IMR-90 (cell line): ENCODE measurements around the gene ANKRD55.
"Not testable (repeated sequence)": the region's sequence is repeated elsewhere in the genome, so short reads cannot be mapped to it uniquely, and the experiment has no call there.

Experiments used
- CEBPB ChIP-seq: IDR thresholded peaks from 2 replicates; pipeline ENCODE4 v1.6.1; 2012; ENCODE audit warnings: low read depth, low read length, improper control_type of control experiment
- CHD1 ChIP-seq: IDR thresholded peaks from 2 replicates; pipeline ENCODE4 v1.6.1; 2012; ENCODE audit warnings: low read depth, low read length, improper control_type of control experiment
- FOS ChIP-seq: fragments of 150-350 bp; IDR thresholded peaks from 2 replicates; pipeline ENCODE4 v1.6.1; 2016; ENCODE audit warnings: low read depth, low read length
- MAZ ChIP-seq: IDR thresholded peaks from 2 replicates; pipeline ENCODE4 v1.6.1; 2012; ENCODE audit warnings: low read depth, mild to moderate bottlenecking, low read length, improper control_type of control experiment, moderate library complexity, borderline replicate concordance
- MXI1 ChIP-seq: IDR thresholded peaks from 2 replicates; pipeline ENCODE4 v1.6.1; 2012; ENCODE audit warnings: low read depth, mild to moderate bottlenecking, low read length, moderate library complexity, borderline replicate concordance
- NFE2L2 ChIP-seq: fragments of 150-350 bp; IDR thresholded peaks from 2 replicates; pipeline ENCODE4 v1.6.1; 2016; ENCODE audit warnings: low read depth, mild to moderate bottlenecking, low read length
- POLR2A ChIP-seq: IDR thresholded peaks from 2 replicates; pipeline ENCODE4 v1.6.1; 2012; ENCODE audit warnings: mild to moderate bottlenecking, low read depth, low read length
- RAD21 ChIP-seq: IDR thresholded peaks from 2 replicates; pipeline ENCODE4 v1.6.1; 2012; ENCODE audit warnings: low read length, improper control_type of control experiment
- RCOR1 ChIP-seq: IDR thresholded peaks from 2 replicates; pipeline ENCODE4 v1.6.1; 2012; ENCODE audit warnings: mild to moderate bottlenecking, low read length, improper control_type of control experiment; ENCODE audit not compliant: insufficient replicate concordance
- RFX5 ChIP-seq: IDR thresholded peaks from 2 replicates; pipeline ENCODE4 v1.8.0; 2012; ENCODE audit warnings: low read depth, mild to moderate bottlenecking, low read length, moderate library complexity
- SMC3 ChIP-seq: fragments of 150-350 bp; IDR thresholded peaks from 2 replicates; pipeline ENCODE4 v1.6.1; 2016; ENCODE audit warnings: low read depth, mild to moderate bottlenecking, antibody characterized with exemption, low read length, moderate library complexity
- TF ChIP-seq, protein P1 (sequence below): conservative IDR thresholded peaks from 2 replicates; pipeline ENCODE4 v1.5.1; 2012; ENCODE audit warnings: mild to moderate bottlenecking, low read depth, low read length, improper control_type of control experiment
- TF ChIP-seq, protein P2 (sequence below): fragments of 150-350 bp; IDR thresholded peaks from 2 replicates; pipeline ENCODE4 v1.6.1; 2017; ENCODE audit warnings: mild to moderate bottlenecking, antibody characterized with exemption, low read length, low read depth
- TF ChIP-seq, protein P3 (sequence below): fragments of 150-350 bp; IDR thresholded peaks from 2 replicates; pipeline ENCODE4 v1.6.1; 2016; ENCODE audit warnings: low read depth, mild to moderate bottlenecking, low read length, moderate library complexity, borderline replicate concordance

DNA sequence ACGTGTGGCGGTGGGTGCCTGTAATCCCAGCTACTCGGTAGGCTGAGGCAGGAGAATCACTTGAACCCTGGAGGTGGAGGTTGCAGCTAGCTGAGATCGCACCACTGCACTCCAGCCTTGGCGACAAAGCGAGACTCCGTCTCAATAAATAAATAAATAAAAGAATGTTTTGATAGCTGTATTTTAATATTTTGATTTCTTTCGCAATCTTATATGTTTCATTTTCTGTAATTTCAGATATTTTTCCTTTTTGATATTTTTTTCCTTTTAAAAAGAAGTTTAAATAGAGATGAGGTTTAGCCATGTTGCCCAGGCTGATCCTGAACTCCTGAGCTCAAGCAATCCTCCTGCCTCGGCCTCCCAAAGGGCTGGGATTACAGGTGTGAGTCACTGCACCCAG lies 82.4 kb downstream of the ANKRD55 start:
- TF ChIP-seq, protein P1, sequence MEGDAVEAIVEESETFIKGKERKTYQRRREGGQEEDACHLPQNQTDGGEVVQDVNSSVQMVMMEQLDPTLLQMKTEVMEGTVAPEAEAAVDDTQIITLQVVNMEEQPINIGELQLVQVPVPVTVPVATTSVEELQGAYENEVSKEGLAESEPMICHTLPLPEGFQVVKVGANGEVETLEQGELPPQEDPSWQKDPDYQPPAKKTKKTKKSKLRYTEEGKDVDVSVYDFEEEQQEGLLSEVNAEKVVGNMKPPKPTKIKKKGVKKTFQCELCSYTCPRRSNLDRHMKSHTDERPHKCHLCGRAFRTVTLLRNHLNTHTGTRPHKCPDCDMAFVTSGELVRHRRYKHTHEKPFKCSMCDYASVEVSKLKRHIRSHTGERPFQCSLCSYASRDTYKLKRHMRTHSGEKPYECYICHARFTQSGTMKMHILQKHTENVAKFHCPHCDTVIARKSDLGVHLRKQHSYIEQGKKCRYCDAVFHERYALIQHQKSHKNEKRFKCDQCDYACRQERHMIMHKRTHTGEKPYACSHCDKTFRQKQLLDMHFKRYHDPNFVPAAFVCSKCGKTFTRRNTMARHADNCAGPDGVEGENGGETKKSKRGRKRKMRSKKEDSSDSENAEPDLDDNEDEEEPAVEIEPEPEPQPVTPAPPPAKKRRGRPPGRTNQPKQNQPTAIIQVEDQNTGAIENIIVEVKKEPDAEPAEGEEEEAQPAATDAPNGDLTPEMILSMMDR = not testable (repeated sequence)
- not testable (repeated sequence) for TF ChIP-seq MAZ, RCOR1, POLR2A, SMC3, RFX5, CHD1, RAD21, NFE2L2, FOS, MXI1
- TF ChIP-seq, protein P2, sequence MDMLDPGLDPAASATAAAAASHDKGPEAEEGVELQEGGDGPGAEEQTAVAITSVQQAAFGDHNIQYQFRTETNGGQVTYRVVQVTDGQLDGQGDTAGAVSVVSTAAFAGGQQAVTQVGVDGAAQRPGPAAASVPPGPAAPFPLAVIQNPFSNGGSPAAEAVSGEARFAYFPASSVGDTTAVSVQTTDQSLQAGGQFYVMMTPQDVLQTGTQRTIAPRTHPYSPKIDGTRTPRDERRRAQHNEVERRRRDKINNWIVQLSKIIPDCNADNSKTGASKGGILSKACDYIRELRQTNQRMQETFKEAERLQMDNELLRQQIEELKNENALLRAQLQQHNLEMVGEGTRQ = not testable (repeated sequence)
- TF ChIP-seq, protein P3, sequence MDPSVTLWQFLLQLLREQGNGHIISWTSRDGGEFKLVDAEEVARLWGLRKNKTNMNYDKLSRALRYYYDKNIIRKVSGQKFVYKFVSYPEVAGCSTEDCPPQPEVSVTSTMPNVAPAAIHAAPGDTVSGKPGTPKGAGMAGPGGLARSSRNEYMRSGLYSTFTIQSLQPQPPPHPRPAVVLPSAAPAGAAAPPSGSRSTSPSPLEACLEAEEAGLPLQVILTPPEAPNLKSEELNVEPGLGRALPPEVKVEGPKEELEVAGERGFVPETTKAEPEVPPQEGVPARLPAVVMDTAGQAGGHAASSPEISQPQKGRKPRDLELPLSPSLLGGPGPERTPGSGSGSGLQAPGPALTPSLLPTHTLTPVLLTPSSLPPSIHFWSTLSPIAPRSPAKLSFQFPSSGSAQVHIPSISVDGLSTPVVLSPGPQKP = not testable (repeated sequence)
- TF ChIP-seq CEBPB = 0 out of 2 replicates have a peak, but pooled peaks have one; percentile 4
